OCI-LY7 (cell line): ENCODE data around the gene OXSR1. TPM values are rescaled to one million over a fixed set of nuclear protein-coding genes. Genes with fewer than 3 reads are reported as not detected.

Source experiments
- Bru-seq: library from RNA; stranded (reverse); fragments of 400-500 nt; gene quantifications from one replicate; lab custom pipeline; 2021; lab: Mats Ljungman, UMichigan
- BruChase-seq, 2 experiments: library from RNA; stranded (reverse); fragments of 400-500 nt; gene quantifications; one replicate each; lab custom pipeline; 2021; lab: Mats Ljungman, UMichigan
- BruUV-seq: library from RNA; stranded (reverse); fragments of 400-500 nt; replicated peaks from 2 replicates; lab custom pipeline; 2021; lab: Mats Ljungman, UMichigan
- CTCF ChIA-PET: fragments of 300-600 bp; sonication (Branson Sonifier 250); formaldehyde crosslinking; loops from one replicate; lab custom pipeline; 2022; ENCODE audit warnings: antibody characterized with exemption; ENCODE audit not compliant: unreplicated experiment; lab: Charles Lee
- POLR2A ChIA-PET: fragments of 300-600 bp; sonication (Branson Sonifier 250); formaldehyde crosslinking; loops from one replicate; lab custom pipeline; 2022; ENCODE audit warnings: antibody characterized with exemption; lab: Charles Lee
- DNase-seq: peaks from one replicate; pipeline ENCODE4 v3.0.0-alpha.2; 2015; ENCODE audit warnings: low spot score
- H2AFZ ChIP-seq: fragments of 200-600 bp; sonication (generic), shearing (Covaris generic); 2 replicates; pipeline ENCODE4 v1.6.1; 2014; ENCODE audit warnings: mild to moderate bottlenecking, antibody characterized with exemption, low read length, moderate library complexity
- H3K27ac ChIP-seq: fragments of 200-600 bp; sonication (generic); 2 replicates; pipeline ENCODE4 v1.5.1; 2014; ENCODE audit warnings: mixed run types, low read depth, mild to moderate bottlenecking, moderate library complexity, low read length, inconsistent platforms; ENCODE audit not compliant: poor library complexity, severe bottlenecking
- H3K36me3 ChIP-seq: fragments of 200-600 bp; sonication (generic); 2 replicates; pipeline ENCODE4 v1.6.1; 2014; ENCODE audit warnings: mild to moderate bottlenecking, antibody characterized with exemption, low read length, moderate library complexity, mixed read lengths; ENCODE audit not compliant: insufficient read depth
- H3K4me1 ChIP-seq: fragments of 200-600 bp; sonication (generic); 2 replicates; pipeline ENCODE4 v1.5.1; 2014; ENCODE audit warnings: mild to moderate bottlenecking, low read length; ENCODE audit not compliant: insufficient read depth, poor library complexity, severe bottlenecking
- H3K4me2 ChIP-seq: fragments of 200-600 bp; sonication (generic); 2 replicates; pipeline ENCODE4 v1.6.1; 2014; ENCODE audit warnings: mild to moderate bottlenecking, low read length
- H3K4me3 ChIP-seq: fragments of 200-600 bp; sonication (generic); 2 replicates; pipeline ENCODE4 v1.5.1; 2014; ENCODE audit warnings: mild to moderate bottlenecking, low read depth, low read length; ENCODE audit not compliant: poor library complexity, severe bottlenecking
- H3K79me2 ChIP-seq: fragments of 200-600 bp; sonication (generic); 2 replicates; pipeline ENCODE4 v1.6.1; 2016; ENCODE audit warnings: low read depth, mild to moderate bottlenecking, low read length, moderate library complexity, mixed read lengths; ENCODE audit not compliant: insufficient read depth
- H3K9me2 ChIP-seq: fragments of 200-600 bp; sonication (generic); 2 replicates; pipeline ENCODE4 v1.6.1; 2016; ENCODE audit warnings: mild to moderate bottlenecking, low read length, mixed read lengths; ENCODE audit not compliant: insufficient read depth
- H3K9me3 ChIP-seq: fragments of 200-600 bp; sonication (generic); 2 replicates; pipeline ENCODE4 v1.6.1; 2014; ENCODE audit warnings: mild to moderate bottlenecking, mixed run types, low read length, mixed read lengths
- H4K20me1 ChIP-seq: fragments of 200-600 bp; sonication (generic); 2 replicates; pipeline ENCODE4 v1.6.1; 2014; ENCODE audit warnings: mild to moderate bottlenecking, antibody characterized with exemption, low read length, moderate library complexity, mixed read lengths; ENCODE audit not compliant: insufficient read depth
- EZH2phosphoT487 ChIP-seq: fragments of 200-600 bp; sonication (generic); IDR thresholded peaks from 2 replicates; pipeline ENCODE4 v1.6.1; 2018; ENCODE audit warnings: low read depth, borderline replicate concordance, mild to moderate bottlenecking, mixed run types, antibody characterized with exemption, low read length, moderate library complexity, mixed read lengths
- intact Hi-C: fragments of 100-400 bp; cut with micrococcal nuclease; formaldehyde crosslinking; loops from one replicate; pipeline ENCODE4 v1.10.0; 2022; ENCODE audit not compliant: unreplicated experiment
- long read RNA-seq: library from polyadenylated mRNA; stranded (forward); transcript quantifications from one replicate; pipeline ENCODE4 v2.0.0, GENCODE V29; 2022
- total RNA-seq, 2 experiments: library from RNA; depleted of rRNA in 1 of 2; stranded (reverse); fragments of >200 nt in 1 of 2; shearing (Covaris generic) in 1 of 2; gene quantifications; 2 replicates each; pipeline ENCODE4 v1.2.3, GENCODE V29; 2014 to 2022
- TF ChIP-seq, protein P1 (sequence below): fragments of 200-600 bp; sonication (generic); conservative IDR thresholded peaks from 2 replicates; pipeline ENCODE4 v1.5.1; 2014; ENCODE audit warnings: mild to moderate bottlenecking, antibody characterized with exemption, low read length, moderate library complexity, mixed read lengths

Gene OXSR1
- total RNA-seq (2014; rRNA removed; shearing (Covaris generic)), result 21.4 and 22.4 TPM in 2 replicates
- total RNA-seq (2022), result 42.7 and 43.7 TPM in 2 replicates
- Bru-seq, nascent RNA, result percentile 87 among the genes with signal in this experiment
- BruChase-seq, experiment 1, labeled RNA remaining after a 6-hour chase, result percentile 76 among the genes with signal in this experiment
- BruChase-seq, experiment 2, labeled RNA remaining after a 2-hour chase, result percentile 77 among the genes with signal in this experiment
- long read RNA-seq, full-length matches to known transcripts, result 27 of 48 reads
- long read RNA-seq, partial matches to known transcripts, result 19 of 48 reads
- long read RNA-seq, other reads (novel, unspliced or antisense), result 2 of 48 reads

DNA sequence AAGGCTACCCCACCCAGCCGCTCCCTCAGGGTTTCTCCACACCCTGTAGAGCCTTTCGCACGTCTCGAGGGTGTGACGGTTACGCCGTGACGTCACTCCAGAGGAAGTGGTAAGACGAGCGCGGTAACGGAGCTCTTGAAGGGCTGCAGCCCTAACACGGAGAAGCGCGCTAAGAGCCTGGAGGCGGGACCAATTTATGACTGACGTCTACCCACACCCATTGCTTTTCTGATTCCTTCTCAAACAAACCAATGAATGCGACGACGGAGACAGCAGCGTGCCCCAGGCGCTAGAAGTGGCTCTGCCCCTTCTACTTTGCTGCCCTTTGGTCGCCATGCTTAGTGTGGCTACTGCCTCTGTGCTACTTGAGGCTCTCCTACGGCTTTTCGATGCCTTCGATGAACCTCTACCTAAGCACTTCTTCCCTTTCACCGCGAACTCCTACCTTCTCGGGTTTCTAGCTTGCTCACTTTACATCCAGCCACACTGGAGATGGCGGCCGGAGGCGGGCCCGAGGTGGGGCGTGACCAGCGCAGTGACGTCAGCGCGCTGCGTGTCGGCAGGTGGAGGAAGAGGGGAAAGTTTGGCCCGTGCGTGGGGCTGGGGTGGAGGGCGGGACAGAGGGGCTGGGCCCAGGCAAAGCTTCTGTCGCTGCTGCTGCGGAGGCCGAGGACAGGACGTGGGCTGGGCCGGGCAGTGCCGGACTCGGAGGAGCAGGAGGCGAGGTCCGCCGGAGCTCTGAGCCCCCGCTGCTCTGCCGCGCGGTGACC lies at the start of gene OXSR1:
OXSR1 (plus strand) TSS at position 586 of the 770 bp plus-strand sequence. CDS start 340 bp downstream, outside the sequence.
- TF ChIP-seq EZH2phosphoT487, result no peak
- TF ChIP-seq, protein P1, sequence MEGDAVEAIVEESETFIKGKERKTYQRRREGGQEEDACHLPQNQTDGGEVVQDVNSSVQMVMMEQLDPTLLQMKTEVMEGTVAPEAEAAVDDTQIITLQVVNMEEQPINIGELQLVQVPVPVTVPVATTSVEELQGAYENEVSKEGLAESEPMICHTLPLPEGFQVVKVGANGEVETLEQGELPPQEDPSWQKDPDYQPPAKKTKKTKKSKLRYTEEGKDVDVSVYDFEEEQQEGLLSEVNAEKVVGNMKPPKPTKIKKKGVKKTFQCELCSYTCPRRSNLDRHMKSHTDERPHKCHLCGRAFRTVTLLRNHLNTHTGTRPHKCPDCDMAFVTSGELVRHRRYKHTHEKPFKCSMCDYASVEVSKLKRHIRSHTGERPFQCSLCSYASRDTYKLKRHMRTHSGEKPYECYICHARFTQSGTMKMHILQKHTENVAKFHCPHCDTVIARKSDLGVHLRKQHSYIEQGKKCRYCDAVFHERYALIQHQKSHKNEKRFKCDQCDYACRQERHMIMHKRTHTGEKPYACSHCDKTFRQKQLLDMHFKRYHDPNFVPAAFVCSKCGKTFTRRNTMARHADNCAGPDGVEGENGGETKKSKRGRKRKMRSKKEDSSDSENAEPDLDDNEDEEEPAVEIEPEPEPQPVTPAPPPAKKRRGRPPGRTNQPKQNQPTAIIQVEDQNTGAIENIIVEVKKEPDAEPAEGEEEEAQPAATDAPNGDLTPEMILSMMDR, result no peak
- H3K27ac ChIP-seq, result peak within 1 kb of the TSS; percentile 65
- peaks cover 20% of the 10 kb centered on the region; the same call in 1 of the 2 replicates for H4K20me1 ChIP-seq
- peak within 1 kb of the TSS; percentile 91 for H3K4me3 ChIP-seq
- intact Hi-C loops, result loop anchor here (1.0 kb wide), 1 partner anchor 28 kb away; the partner anchor contains the start of gene ACAA1
- peak within 1 kb of the TSS; percentile 86 for H3K4me2 ChIP-seq
- H3K36me3 ChIP-seq, result peaks cover 4% of the 10 kb centered on the region
- no peaks in the 10 kb centered on the region for H3K9me3 ChIP-seq
- BruUV-seq, result no TSS peak
- ChIA-PET CTCF (no interaction called here), POLR2A (interaction anchor here (0.8 to 5.0 kb wide), 6 partner anchors 9 to 27 kb away, joined by 3 to 42 read pairs (median 8); partner anchors contain the start of genes ACAA1 and MYD88)
- DNase-seq, result peak; percentile 99
- peaks cover 47% of the 10 kb centered on the region for H3K79me2 ChIP-seq
- peak within 1 kb of the TSS; percentile 95 for H2AFZ ChIP-seq
- no peaks in the 10 kb centered on the region for H3K9me2 ChIP-seq
- H3K4me1 ChIP-seq, result peaks cover 34% of the 10 kb centered on the region

DNA sequence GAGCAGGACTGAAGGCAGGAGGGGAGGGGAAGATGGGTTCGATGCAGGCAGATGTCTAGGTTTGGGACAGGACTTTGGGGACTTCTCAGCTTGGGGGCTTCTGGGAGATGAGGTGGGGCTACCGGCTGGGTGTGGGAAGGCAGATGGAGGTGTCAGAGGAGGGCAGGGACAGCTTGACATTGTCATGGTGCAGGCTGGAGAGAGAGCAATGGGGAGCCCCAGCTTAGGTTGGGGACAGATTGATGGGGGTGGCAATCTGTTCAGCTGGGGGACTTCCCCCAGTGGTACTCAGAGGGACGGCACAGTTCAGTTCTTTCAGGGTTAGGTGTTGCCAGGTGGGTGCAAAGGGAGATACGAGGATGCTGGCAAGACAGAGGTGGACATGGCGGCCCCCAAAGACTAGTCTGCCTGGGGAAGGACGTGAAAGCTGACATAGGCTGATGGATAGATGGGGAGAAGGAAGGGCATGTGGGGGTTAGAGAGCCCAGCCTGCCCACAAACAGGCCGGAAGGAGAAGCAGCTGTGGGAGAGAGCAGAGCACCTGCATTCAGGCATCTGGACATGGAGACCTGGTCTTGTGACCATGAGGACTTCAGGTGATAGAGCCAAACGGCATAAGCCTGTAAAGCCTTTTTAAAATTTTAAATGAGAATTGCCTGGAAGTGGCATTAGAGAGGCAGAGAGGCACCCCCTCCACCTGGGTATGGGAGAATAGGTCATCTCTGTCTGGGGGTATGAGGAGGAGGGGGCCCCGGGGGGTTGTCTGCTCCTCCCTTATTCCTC lies 49.5 kb upstream of the OXSR1 start:
- no peaks in the 10 kb centered on the region for H3K9me3 ChIP-seq
- H3K36me3 ChIP-seq, result 0 out of 2 replicates have a peak, but pooled peaks cover 3% of the 10 kb centered on the region
- intact Hi-C loops, result loop anchor here (5.0 kb wide), 1 partner anchor 231 kb away; the partner anchor contains the start of gene XYLB
- no peak overlapping the region for H3K4me3 ChIP-seq
- CTCF ChIA-PET, result no interaction called here
- H4K20me1 ChIP-seq, result no peaks in the 10 kb centered on the region; the same call in 1 of the 2 replicates
- no peaks in the 10 kb centered on the region for H3K9me2 ChIP-seq
- no peak overlapping the region for H3K27ac ChIP-seq
- H3K79me2 ChIP-seq, result no peaks in the 10 kb centered on the region
- POLR2A ChIA-PET, result interaction anchor here (0.6 kb wide), 1 partner anchor 137 kb away, joined by 5 read pairs; no protein-coding TSS in a partner anchor
- TF ChIP-seq, protein P1, result no peak
- TF ChIP-seq EZH2phosphoT487, result no peak
- H2AFZ ChIP-seq, result no peak overlapping the region
- no TSS peak for BruUV-seq
- no peaks in the 10 kb centered on the region for H3K4me1 ChIP-seq
- no peak for DNase-seq
- no peak overlapping the region for H3K4me2 ChIP-seq
